Suprapubic skin (tissue), 3 donors: ENCODE results near the gene MRPL22.
A peak's percentile ranks its signal among the peaks of the same experiment; 100 is the strongest.

ENCODE experiments used
- CTCF ChIP-seq, 2 donors: fragments of 200-600 bp in 1 of 2; fragments of 450-650 bp in 1 of 2; sonication (generic) in 1 of 2; IDR thresholded peaks; one replicate each; pipeline ENCODE4 v1.5.1; 2016 to 2019; ENCODE audit warnings: antibody characterized with exemption in 2 of 2, mild to moderate bottlenecking in 1 of 2, moderate library complexity in 1 of 2
- POLR2A ChIP-seq, 2 donors: fragments of 450-650 bp; IDR thresholded peaks; one replicate each; pipeline ENCODE4 v1.6.1; 2017; ENCODE audit warnings: antibody characterized with exemption in 2 of 2, mild to moderate bottlenecking in 2 of 2, moderate library complexity in 2 of 2

- TF ChIP-seq CTCF (IDR thresholded peaks at IDR 0.05) (peak in 1 of 2 donors; percentile 30), POLR2A (IDR thresholded peaks at IDR 0.05) (no peak)
These were observed 31.7 kb downstream of the MRPL22 start for GRCh38 chr5:154972476-154973080.
